ENCODE results near the gene CCDC141.

CCDC141 gene

DNA sequence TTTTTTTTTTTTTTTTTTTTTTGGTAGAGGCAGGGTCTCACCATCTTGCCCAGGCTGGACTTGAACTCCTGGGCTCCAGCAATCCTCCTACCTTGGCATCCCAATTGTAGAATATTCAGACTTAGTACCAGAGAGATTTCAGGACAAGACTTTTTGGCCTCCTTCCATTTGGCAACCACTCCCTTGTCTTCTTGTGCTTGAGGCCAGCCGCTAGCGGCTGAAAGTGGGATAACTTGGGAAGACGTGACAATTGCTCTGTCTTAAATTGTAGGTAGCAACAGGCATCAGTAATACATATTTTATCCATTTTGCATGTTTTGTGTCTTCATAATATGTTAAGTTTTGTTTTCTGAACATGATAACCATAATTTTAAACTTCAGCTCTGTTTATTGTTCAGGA is 189.4 kb downstream of the CCDC141 start:
- Histone ChIP-seq H3K9me3 (ENCODE audit: control insufficient read depth in 2 of 2, low read length in 2 of 2) (no peaks in the 10 kb centered on the region), H3K36me3 (ENCODE audit: control insufficient read depth in 2 of 2, insufficient read depth in 2 of 2, low read length in 2 of 2) (no peaks in the 10 kb centered on the region), H3K9ac (ENCODE audit: low read depth in 1 of 2, low read length in 2 of 2) (no peak overlapping the region), H3K27me3 (ENCODE audit: control insufficient read depth in 2 of 2, insufficient read depth in 2 of 2, low read length in 2 of 2) (no peaks in the 10 kb centered on the region), H3K4me3 (ENCODE audit: low read length in 2 of 2) (no peak overlapping the region), H3K27ac (ENCODE audit: low read depth in 2 of 2, low read length in 2 of 2) (no peak overlapping the region), H3K4me1 (ENCODE audit: control insufficient read depth in 2 of 2, insufficient read depth in 2 of 2, low read length in 2 of 2) (no peaks in the 10 kb centered on the region)

DNA sequence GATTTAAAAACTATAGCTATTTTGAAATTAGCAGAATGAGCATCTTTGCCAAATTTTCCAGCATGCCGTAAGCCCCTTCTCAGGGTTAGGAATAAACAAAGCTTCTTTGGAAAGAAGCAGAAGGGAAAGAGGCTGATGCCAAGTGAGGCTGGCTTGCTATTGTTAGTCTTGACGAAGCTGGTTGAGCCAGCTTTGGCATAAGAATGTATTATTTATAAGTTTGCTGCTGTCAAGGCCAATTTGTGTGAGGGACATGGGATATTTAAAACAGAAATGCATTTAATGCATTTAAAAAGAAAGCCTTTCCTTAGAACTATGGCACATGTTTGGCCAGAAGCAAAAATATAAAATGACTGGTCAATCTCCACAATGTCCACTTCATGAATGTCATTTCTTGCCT is 190.2 kb downstream of the CCDC141 start:
- H3K4me3 ChIP-seq (ENCODE audit: low read length in 2 of 2), result no peak overlapping the region
- H3K4me1 ChIP-seq (ENCODE audit: control insufficient read depth in 2 of 2, insufficient read depth in 2 of 2, low read length in 2 of 2), result no peaks in the 10 kb centered on the region
- H3K9ac ChIP-seq (ENCODE audit: low read depth in 1 of 2, low read length in 2 of 2), result no peak overlapping the region
- H3K27me3 ChIP-seq (ENCODE audit: control insufficient read depth in 2 of 2, insufficient read depth in 2 of 2, low read length in 2 of 2), result no peaks in the 10 kb centered on the region
- H3K27ac ChIP-seq (ENCODE audit: low read depth in 2 of 2, low read length in 2 of 2), result no peak overlapping the region
- no peaks in the 10 kb centered on the region for H3K9me3 ChIP-seq (ENCODE audit: control insufficient read depth in 2 of 2, low read length in 2 of 2)
- H3K36me3 ChIP-seq (ENCODE audit: control insufficient read depth in 2 of 2, insufficient read depth in 2 of 2, low read length in 2 of 2), result no peaks in the 10 kb centered on the region

DNA sequence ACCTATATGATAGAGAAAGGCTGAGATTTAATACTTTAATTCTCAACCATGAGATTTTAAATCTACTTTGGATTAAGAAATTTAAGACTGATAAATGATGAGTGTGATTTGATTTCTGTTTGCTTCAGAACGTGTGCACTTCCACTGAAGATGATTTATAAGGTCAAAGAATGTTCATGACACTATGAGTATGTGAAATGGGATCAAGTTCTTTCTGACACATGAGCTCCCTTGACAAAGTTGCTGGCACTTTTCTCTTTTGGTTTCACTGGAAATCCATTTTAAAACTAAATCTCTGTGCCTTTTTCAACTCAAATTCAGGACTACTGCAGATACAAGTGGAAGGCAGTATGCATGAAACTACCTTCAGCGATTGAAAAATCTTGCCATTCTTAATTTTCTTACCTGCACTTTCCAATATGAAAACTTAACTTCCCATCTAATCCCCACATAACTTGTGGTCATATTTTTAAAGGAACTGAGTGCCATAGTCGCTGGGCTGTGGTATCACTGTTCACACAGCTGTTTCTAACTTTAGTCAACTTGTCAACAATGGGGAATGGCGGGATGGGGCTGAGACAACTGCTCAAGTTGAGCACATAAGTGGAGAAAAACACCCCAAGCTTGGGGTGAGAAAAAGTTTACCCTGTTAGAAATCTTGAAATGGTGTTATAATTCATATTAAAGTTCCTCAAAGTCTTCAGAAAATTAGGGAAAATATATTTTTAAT is 190.9 kb downstream of the CCDC141 start:
- H3K36me3 ChIP-seq (ENCODE audit: control insufficient read depth in 2 of 2, insufficient read depth in 2 of 2, low read length in 2 of 2), result no peaks in the 10 kb centered on the region
- no peak overlapping the region for H3K4me3 ChIP-seq (ENCODE audit: low read length in 2 of 2)
- no peaks in the 10 kb centered on the region for H3K27me3 ChIP-seq (ENCODE audit: control insufficient read depth in 2 of 2, insufficient read depth in 2 of 2, low read length in 2 of 2)
- no peak overlapping the region for H3K27ac ChIP-seq (ENCODE audit: low read depth in 2 of 2, low read length in 2 of 2)
- H3K9me3 ChIP-seq (ENCODE audit: control insufficient read depth in 2 of 2, low read length in 2 of 2), result no peaks in the 10 kb centered on the region
- no peaks in the 10 kb centered on the region for H3K4me1 ChIP-seq (ENCODE audit: control insufficient read depth in 2 of 2, insufficient read depth in 2 of 2, low read length in 2 of 2)
- no peak overlapping the region for H3K9ac ChIP-seq (ENCODE audit: low read depth in 1 of 2, low read length in 2 of 2)

DNA sequence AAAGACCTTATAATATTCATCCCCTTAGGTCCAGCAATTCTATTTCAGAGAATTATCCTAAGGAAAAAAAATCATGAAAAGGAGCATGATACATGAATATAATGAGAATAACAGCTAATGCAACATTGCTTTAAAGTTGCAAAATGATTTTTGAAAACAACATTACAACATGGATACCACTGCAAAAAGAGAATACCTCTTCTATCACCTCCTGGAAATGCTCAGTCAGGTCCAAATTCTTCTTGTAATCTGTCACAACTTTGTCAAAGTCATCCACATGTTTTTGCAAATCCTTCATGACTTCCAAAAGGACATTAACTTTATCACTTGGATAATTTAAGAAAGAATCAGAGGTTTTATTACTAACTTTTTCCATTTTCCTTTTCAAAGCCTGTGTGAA is 194.8 kb downstream of the CCDC141 start:
- Histone ChIP-seq H3K4me1 (ENCODE audit: control insufficient read depth in 2 of 2, insufficient read depth in 2 of 2, low read length in 2 of 2) (no peaks in the 10 kb centered on the region), H3K27ac (ENCODE audit: low read depth in 2 of 2, low read length in 2 of 2) (no peak overlapping the region), H3K9ac (ENCODE audit: low read depth in 1 of 2, low read length in 2 of 2) (no peak overlapping the region), H3K4me3 (ENCODE audit: low read length in 2 of 2) (no peak overlapping the region), H3K9me3 (ENCODE audit: control insufficient read depth in 2 of 2, low read length in 2 of 2) (no peaks in the 10 kb centered on the region), H3K36me3 (ENCODE audit: control insufficient read depth in 2 of 2, insufficient read depth in 2 of 2, low read length in 2 of 2) (no peaks in the 10 kb centered on the region), H3K27me3 (ENCODE audit: control insufficient read depth in 2 of 2, insufficient read depth in 2 of 2, low read length in 2 of 2) (no peaks in the 10 kb centered on the region)

DNA sequence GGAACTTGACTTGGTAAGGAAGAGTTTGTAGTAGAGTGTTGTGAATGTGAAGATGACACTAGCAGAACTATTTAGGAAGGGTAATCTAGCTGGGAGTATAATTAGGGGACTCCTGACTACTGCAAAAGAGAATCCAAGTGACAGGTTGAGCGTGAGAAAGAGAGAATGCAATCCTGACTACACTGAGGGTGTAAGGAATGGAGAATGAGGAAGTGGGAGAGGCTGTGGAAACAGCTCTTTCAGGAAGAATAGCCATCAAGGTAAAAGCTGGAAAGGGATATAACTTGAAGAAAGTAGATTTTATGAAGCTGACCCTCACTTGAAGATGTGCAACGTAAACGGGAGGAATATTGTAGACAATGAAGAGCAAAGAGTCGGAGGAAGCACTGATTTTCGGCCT is 201.6 kb downstream of the CCDC141 start:
- Histone ChIP-seq H3K36me3 (ENCODE audit: control insufficient read depth in 2 of 2, insufficient read depth in 2 of 2, low read length in 2 of 2) (no peaks in the 10 kb centered on the region), H3K9me3 (ENCODE audit: control insufficient read depth in 2 of 2, low read length in 2 of 2) (no peaks in the 10 kb centered on the region), H3K9ac (ENCODE audit: low read depth in 1 of 2, low read length in 2 of 2) (no peak overlapping the region), H3K27ac (ENCODE audit: low read depth in 2 of 2, low read length in 2 of 2) (no peak overlapping the region), H3K27me3 (ENCODE audit: control insufficient read depth in 2 of 2, insufficient read depth in 2 of 2, low read length in 2 of 2) (no peaks in the 10 kb centered on the region), H3K4me3 (ENCODE audit: low read length in 2 of 2) (no peak overlapping the region), H3K4me1 (ENCODE audit: control insufficient read depth in 2 of 2, insufficient read depth in 2 of 2, low read length in 2 of 2) (no peaks in the 10 kb centered on the region)

DNA sequence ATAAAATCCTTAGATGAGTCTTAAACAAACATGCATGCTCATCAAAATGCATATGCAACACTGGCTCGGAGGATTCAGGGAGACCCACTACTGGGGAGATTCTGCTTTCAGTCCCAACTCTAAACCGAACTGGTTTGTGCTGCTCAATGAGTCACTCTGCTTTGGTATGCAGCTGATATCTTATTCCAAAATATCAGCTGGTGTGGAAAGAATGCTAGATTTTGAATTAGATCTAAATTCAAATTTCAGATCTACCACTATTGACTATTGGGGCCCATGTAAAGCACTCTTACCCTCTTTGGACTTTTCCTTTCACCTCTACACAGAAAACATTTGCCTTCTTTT is 203.5 kb downstream of the CCDC141 start:
- Histone ChIP-seq H3K4me3 (ENCODE audit: low read length in 2 of 2) (no peak overlapping the region), H3K27ac (ENCODE audit: low read depth in 2 of 2, low read length in 2 of 2) (no peak overlapping the region), H3K27me3 (ENCODE audit: control insufficient read depth in 2 of 2, insufficient read depth in 2 of 2, low read length in 2 of 2) (no peaks in the 10 kb centered on the region), H3K36me3 (ENCODE audit: control insufficient read depth in 2 of 2, insufficient read depth in 2 of 2, low read length in 2 of 2) (no peaks in the 10 kb centered on the region), H3K9me3 (ENCODE audit: control insufficient read depth in 2 of 2, low read length in 2 of 2) (no peaks in the 10 kb centered on the region), H3K9ac (ENCODE audit: low read depth in 1 of 2, low read length in 2 of 2) (no peak overlapping the region), H3K4me1 (ENCODE audit: control insufficient read depth in 2 of 2, insufficient read depth in 2 of 2, low read length in 2 of 2) (no peaks in the 10 kb centered on the region)

DNA sequence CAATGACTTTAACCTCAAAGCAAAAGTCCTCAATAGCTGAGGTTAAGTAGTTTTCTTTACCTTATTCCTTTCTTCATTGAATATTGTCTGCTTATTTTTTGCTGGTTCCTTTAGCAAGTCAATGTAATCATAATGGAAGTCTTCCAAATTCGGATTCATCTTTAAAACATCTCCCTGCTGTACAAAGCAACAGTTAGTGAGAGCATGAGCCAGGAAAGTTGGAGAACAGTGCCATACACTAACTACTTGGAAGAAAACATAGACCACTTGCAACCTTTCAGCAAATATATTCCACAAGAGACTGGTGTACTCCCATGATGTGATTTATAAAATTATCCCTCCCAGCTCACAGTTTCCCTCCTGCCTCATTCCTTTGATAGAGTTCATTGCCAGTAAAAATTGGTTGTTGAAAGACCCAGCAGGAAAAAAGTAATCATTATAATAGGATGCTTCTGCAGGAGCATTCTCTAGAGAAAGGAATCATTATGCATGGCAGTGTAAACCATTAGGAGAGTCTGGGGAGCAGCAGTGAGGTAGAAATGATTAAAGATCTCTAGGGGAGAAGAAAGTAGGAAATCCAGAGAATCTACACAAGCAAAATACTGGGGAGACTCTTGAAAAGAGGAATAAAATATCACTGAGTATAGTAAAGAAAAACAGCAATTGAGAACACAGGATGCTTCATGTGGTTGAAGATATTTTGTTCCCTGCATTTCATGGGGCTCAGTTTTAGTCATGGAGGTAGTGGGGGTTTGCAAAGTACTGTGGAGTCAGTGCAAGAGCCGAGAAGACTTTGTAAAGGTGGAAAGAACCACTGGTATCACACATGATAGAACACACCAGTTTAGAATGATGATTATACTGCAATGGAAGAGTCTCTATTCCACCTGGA is 204.1 kb downstream of the CCDC141 start:
- Histone ChIP-seq H3K36me3 (ENCODE audit: control insufficient read depth in 2 of 2, insufficient read depth in 2 of 2, low read length in 2 of 2) (no peaks in the 10 kb centered on the region), H3K9ac (ENCODE audit: low read depth in 1 of 2, low read length in 2 of 2) (no peak overlapping the region), H3K27ac (ENCODE audit: low read depth in 2 of 2, low read length in 2 of 2) (no peak overlapping the region), H3K4me3 (ENCODE audit: low read length in 2 of 2) (no peak overlapping the region), H3K27me3 (ENCODE audit: control insufficient read depth in 2 of 2, insufficient read depth in 2 of 2, low read length in 2 of 2) (no peaks in the 10 kb centered on the region), H3K9me3 (ENCODE audit: control insufficient read depth in 2 of 2, low read length in 2 of 2) (no peaks in the 10 kb centered on the region), H3K4me1 (ENCODE audit: control insufficient read depth in 2 of 2, insufficient read depth in 2 of 2, low read length in 2 of 2) (no peaks in the 10 kb centered on the region)

DNA sequence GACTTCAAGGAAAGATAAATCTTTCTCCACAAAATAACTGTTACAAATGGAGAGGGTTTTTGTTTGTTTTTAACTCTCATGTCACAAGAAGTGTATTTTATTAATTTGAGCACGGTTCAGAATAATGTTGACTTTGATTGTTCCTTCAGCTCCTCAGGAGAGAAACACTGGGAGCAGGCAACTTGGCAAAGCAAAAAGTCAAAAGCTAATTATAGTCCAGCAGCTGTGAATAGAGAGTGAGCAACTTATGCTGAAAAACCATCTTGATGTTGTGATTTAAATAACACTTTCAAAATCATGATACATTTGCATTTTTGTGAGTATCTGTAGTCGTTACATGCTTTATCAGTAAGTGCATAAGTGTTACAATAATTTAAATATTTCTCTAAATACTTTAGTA is 205.2 kb downstream of the CCDC141 start:
- no peak overlapping the region for H3K27ac ChIP-seq (ENCODE audit: low read depth in 2 of 2, low read length in 2 of 2)
- H3K9me3 ChIP-seq (ENCODE audit: control insufficient read depth in 2 of 2, low read length in 2 of 2), result no peaks in the 10 kb centered on the region
- no peaks in the 10 kb centered on the region for H3K36me3 ChIP-seq (ENCODE audit: control insufficient read depth in 2 of 2, insufficient read depth in 2 of 2, low read length in 2 of 2)
- H3K4me1 ChIP-seq (ENCODE audit: control insufficient read depth in 2 of 2, insufficient read depth in 2 of 2, low read length in 2 of 2), result no peaks in the 10 kb centered on the region
- H3K4me3 ChIP-seq (ENCODE audit: low read length in 2 of 2), result no peak overlapping the region
- H3K9ac ChIP-seq (ENCODE audit: low read depth in 1 of 2, low read length in 2 of 2), result no peak overlapping the region
- H3K27me3 ChIP-seq (ENCODE audit: control insufficient read depth in 2 of 2, insufficient read depth in 2 of 2, low read length in 2 of 2), result no peaks in the 10 kb centered on the region

DNA sequence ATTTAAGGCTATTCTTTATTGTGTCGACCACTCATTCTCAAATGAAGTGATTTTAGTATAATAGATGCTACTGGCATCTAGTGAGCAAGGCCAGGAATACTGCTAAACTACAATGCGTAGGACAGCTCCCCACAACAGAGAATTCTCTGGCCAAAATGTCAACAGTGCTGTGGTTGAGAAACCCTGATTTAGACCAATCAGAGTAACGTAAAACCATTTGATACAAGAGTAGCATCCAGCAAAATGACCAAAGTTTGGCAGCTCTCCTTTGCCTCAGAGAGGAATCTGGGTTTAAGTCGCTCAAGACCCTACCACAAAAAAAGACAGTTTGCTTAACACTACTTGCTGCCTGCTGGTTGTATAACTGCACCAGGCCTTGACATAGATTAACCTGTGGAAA is 205.7 kb downstream of the CCDC141 start:
- Histone ChIP-seq H3K4me1 (ENCODE audit: control insufficient read depth in 2 of 2, insufficient read depth in 2 of 2, low read length in 2 of 2) (no peaks in the 10 kb centered on the region), H3K9ac (ENCODE audit: low read depth in 1 of 2, low read length in 2 of 2) (no peak overlapping the region), H3K27ac (ENCODE audit: low read depth in 2 of 2, low read length in 2 of 2) (no peak overlapping the region), H3K4me3 (ENCODE audit: low read length in 2 of 2) (no peak overlapping the region), H3K36me3 (ENCODE audit: control insufficient read depth in 2 of 2, insufficient read depth in 2 of 2, low read length in 2 of 2) (no peaks in the 10 kb centered on the region), H3K27me3 (ENCODE audit: control insufficient read depth in 2 of 2, insufficient read depth in 2 of 2, low read length in 2 of 2) (no peaks in the 10 kb centered on the region), H3K9me3 (ENCODE audit: control insufficient read depth in 2 of 2, low read length in 2 of 2) (no peaks in the 10 kb centered on the region)

DNA sequence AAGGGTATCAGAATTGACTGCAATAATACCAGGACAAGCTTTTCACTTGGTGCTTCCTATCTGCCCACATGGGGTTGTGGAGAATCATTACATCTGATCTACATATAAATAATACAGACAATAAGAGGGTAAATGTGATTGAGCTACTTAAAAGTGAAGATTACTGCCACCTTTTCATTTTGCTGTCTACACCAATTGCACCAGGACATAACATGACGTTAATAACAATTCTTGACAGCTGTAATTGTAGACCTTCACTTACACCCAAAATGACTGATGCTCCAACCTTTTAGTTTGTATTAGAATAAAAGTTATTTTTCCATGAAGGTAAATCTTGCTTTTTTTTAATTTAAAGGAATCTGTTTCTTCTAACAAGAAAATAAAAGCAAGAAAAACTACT is 206.2 kb downstream of the CCDC141 start:
- Histone ChIP-seq H3K9ac (ENCODE audit: low read depth in 1 of 2, low read length in 2 of 2) (no peak overlapping the region), H3K9me3 (ENCODE audit: control insufficient read depth in 2 of 2, low read length in 2 of 2) (no peaks in the 10 kb centered on the region), H3K4me3 (ENCODE audit: low read length in 2 of 2) (no peak overlapping the region), H3K27me3 (ENCODE audit: control insufficient read depth in 2 of 2, insufficient read depth in 2 of 2, low read length in 2 of 2) (no peaks in the 10 kb centered on the region), H3K36me3 (ENCODE audit: control insufficient read depth in 2 of 2, insufficient read depth in 2 of 2, low read length in 2 of 2) (no peaks in the 10 kb centered on the region), H3K4me1 (ENCODE audit: control insufficient read depth in 2 of 2, insufficient read depth in 2 of 2, low read length in 2 of 2) (no peaks in the 10 kb centered on the region), H3K27ac (ENCODE audit: low read depth in 2 of 2, low read length in 2 of 2) (no peak overlapping the region)
